DND-41 (cell line): ENCODE measurements around the gene XRCC3.

Experiments
- EZH2 ChIP-seq: IDR thresholded peaks from 3 replicates; pipeline ENCODE4 v1.6.1; 2012; ENCODE audit warnings: borderline replicate concordance, low read depth, mild to moderate bottlenecking, moderate library complexity, low read length, inconsistent platforms; ENCODE audit not compliant: severe bottlenecking
- TF ChIP-seq, protein P1 (sequence below): IDR thresholded peaks from 2 replicates; pipeline ENCODE4 v1.5.1; 2012; ENCODE audit warnings: borderline replicate concordance, low read length, moderate library complexity, mild to moderate bottlenecking; ENCODE audit not compliant: poor library complexity, severe bottlenecking; ENCODE audit errors: extremely low read depth

DNA sequence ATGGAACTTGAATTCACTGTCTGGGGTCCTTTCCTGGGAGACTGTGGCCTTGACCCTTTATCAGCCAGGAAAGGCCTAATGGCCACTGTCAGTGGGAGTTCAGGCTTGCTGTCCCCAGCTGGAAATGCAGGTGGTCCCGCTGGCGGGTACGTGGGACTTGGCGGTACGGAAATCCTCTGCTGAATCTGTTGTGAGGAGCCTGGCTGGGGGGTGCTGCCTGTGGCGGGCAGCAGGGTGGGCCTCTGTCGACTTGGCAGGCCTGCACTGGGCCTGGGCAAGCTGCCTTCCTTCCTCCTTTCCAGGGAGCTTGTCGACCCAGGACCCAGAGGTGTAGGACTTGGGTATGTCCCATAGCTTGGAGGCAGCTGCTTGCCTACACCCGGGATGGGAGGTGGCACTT lies 26.6 kb upstream of the XRCC3 start:
- TF ChIP-seq, protein P1, sequence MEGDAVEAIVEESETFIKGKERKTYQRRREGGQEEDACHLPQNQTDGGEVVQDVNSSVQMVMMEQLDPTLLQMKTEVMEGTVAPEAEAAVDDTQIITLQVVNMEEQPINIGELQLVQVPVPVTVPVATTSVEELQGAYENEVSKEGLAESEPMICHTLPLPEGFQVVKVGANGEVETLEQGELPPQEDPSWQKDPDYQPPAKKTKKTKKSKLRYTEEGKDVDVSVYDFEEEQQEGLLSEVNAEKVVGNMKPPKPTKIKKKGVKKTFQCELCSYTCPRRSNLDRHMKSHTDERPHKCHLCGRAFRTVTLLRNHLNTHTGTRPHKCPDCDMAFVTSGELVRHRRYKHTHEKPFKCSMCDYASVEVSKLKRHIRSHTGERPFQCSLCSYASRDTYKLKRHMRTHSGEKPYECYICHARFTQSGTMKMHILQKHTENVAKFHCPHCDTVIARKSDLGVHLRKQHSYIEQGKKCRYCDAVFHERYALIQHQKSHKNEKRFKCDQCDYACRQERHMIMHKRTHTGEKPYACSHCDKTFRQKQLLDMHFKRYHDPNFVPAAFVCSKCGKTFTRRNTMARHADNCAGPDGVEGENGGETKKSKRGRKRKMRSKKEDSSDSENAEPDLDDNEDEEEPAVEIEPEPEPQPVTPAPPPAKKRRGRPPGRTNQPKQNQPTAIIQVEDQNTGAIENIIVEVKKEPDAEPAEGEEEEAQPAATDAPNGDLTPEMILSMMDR, result no peak
- TF ChIP-seq EZH2, result no peak
